Stomach smooth muscle (tissue), 2 donors: Measurements from ENCODE around the gene PSRC1.

Experiments used
- H3K27ac ChIP-seq: one replicate; pipeline ENCODE4 v1.7.0; 2013; ENCODE audit warnings: mild to moderate bottlenecking, low read length, inconsistent platforms
- H3K27me3 ChIP-seq, 2 donors: one replicate each; pipeline ENCODE4 v1.7.0; 2013; ENCODE audit warnings: low read length in 2 of 2; ENCODE audit not compliant: insufficient read depth in 2 of 2, control insufficient read depth in 1 of 2
- H3K36me3 ChIP-seq, 2 donors: one replicate each; pipeline ENCODE4 v1.7.0; 2013; ENCODE audit warnings: low read length in 2 of 2; ENCODE audit not compliant: control insufficient read depth in 2 of 2, insufficient read depth in 2 of 2
- H3K4me1 ChIP-seq: one replicate; pipeline ENCODE4 v1.7.0; 2013; ENCODE audit warnings: low read length; ENCODE audit not compliant: control insufficient read depth, insufficient read depth
- H3K4me3 ChIP-seq, 2 donors: one replicate each; pipeline ENCODE4 v1.7.0; 2013; ENCODE audit warnings: low read length in 2 of 2
- H3K9ac ChIP-seq, 2 donors: one replicate each; pipeline ENCODE4 v1.7.0; 2013; ENCODE audit warnings: low read length in 2 of 2, mild to moderate bottlenecking in 1 of 2
- H3K9me3 ChIP-seq, 2 donors: one replicate each; pipeline ENCODE4 v1.7.0; 2013; ENCODE audit warnings: low read length in 2 of 2; ENCODE audit not compliant: control insufficient read depth in 2 of 2
- donor health status: healthy.
- donor health status: Pancreatic carcinoma.

Gene PSRC1

GRCh38 chr1:109241344-109241743, 41.6 kb downstream of the PSRC1 start:
- Histone ChIP-seq H3K4me3 (no peak overlapping the region), H3K9ac (no peak overlapping the region), H3K36me3 (peaks cover 20 to 25% of the 10 kb centered on the region in 2 donors), H3K4me1 (peaks cover 23% of the 10 kb centered on the region), H3K27me3 (peaks cover 0 to 10% of the 10 kb centered on the region in 2 donors), H3K27ac (no peak overlapping the region), H3K9me3 (no peaks in the 10 kb centered on the region)

GRCh38 chr1:109240158-109241152, 42.5 kb downstream of the PSRC1 start:
- peaks cover 0 to 10% of the 10 kb centered on the region in 2 donors for H3K27me3 ChIP-seq
- H3K36me3 ChIP-seq, result peaks cover 29 to 34% of the 10 kb centered on the region in 2 donors
- no peaks in the 10 kb centered on the region for H3K9me3 ChIP-seq
- peak overlapping the region; percentile 58 for H3K27ac ChIP-seq
- H3K4me1 ChIP-seq, result peaks cover 23% of the 10 kb centered on the region
- H3K4me3 ChIP-seq, result peak overlapping the region in 1 of 2 donors; percentile 47
- H3K9ac ChIP-seq, result peak overlapping the region in 1 of 2 donors; percentile 13

GRCh38 chr1:109239409-109240068, 43.4 kb downstream of the PSRC1 start:
- Histone ChIP-seq H3K9ac (no peak overlapping the region), H3K4me1 (peaks cover 23% of the 10 kb centered on the region), H3K9me3 (no peaks in the 10 kb centered on the region), H3K27me3 (peaks cover 0 to 8% of the 10 kb centered on the region in 2 donors), H3K27ac (peak overlapping the region; percentile 58), H3K4me3 (no peak overlapping the region), H3K36me3 (peaks cover 38 to 41% of the 10 kb centered on the region in 2 donors)

- H3K36me3 ChIP-seq, result peaks cover 38 to 44% of the 10 kb centered on the region in 2 donors
- no peak overlapping the region for H3K27ac ChIP-seq
- no peaks in the 10 kb centered on the region for H3K9me3 ChIP-seq
- H3K9ac ChIP-seq, result no peak overlapping the region
- peaks cover 23% of the 10 kb centered on the region for H3K4me1 ChIP-seq
- H3K4me3 ChIP-seq, result no peak overlapping the region
- peaks cover 0 to 8% of the 10 kb centered on the region in 2 donors for H3K27me3 ChIP-seq
Observed at GRCh38 chr1:109239047-109239408, 43.9 kb downstream of the PSRC1 start.

- peaks cover 38 to 44% of the 10 kb centered on the region in 2 donors for H3K36me3 ChIP-seq
Observed at GRCh38 chr1:109238382-109238781, 44.6 kb downstream of the PSRC1 start.

GRCh38 chr1:109237512-109237911, 45.4 kb downstream of the PSRC1 start:
- H3K27me3 ChIP-seq, result peaks cover 0 to 4% of the 10 kb centered on the region in 2 donors
- H3K9ac ChIP-seq, result no peak overlapping the region
- H3K4me1 ChIP-seq, result peaks cover 22% of the 10 kb centered on the region
- H3K27ac ChIP-seq, result no peak overlapping the region
- no peaks in the 10 kb centered on the region for H3K9me3 ChIP-seq
- peaks cover 41 to 47% of the 10 kb centered on the region in 2 donors for H3K36me3 ChIP-seq
- H3K4me3 ChIP-seq, result no peak overlapping the region

More at GRCh38 chr1:109238382-109238781, 44.6 kb downstream of the PSRC1 start:
- Histone ChIP-seq H3K4me1 (peaks cover 23% of the 10 kb centered on the region), H3K9me3 (no peaks in the 10 kb centered on the region), H3K9ac (no peak overlapping the region), H3K4me3 (no peak overlapping the region), H3K27ac (no peak overlapping the region), H3K27me3 (peaks cover 0 to 6% of the 10 kb centered on the region in 2 donors)

- Histone ChIP-seq H3K9me3 (no peaks in the 10 kb centered on the region), H3K36me3 (peaks cover 58 to 65% of the 10 kb centered on the region in 2 donors), H3K27ac (no peak overlapping the region)
Observed at GRCh38 chr1:109235137-109235536, 47.8 kb downstream of the PSRC1 start.

GRCh38 chr1:109231066-109231465, 51.9 kb downstream of the PSRC1 start:
- Histone ChIP-seq H3K27me3 (no peaks in the 10 kb centered on the region), H3K9me3 (no peaks in the 10 kb centered on the region), H3K4me1 (peaks cover 2% of the 10 kb centered on the region), H3K27ac (no peak overlapping the region), H3K36me3 (peaks cover 50 to 55% of the 10 kb centered on the region in 2 donors), H3K9ac (no peak overlapping the region), H3K4me3 (no peak overlapping the region)

More at GRCh38 chr1:109235137-109235536, 47.8 kb downstream of the PSRC1 start:
- Histone ChIP-seq H3K27me3 (no peaks in the 10 kb centered on the region), H3K4me1 (peaks cover 4% of the 10 kb centered on the region), H3K9ac (no peak overlapping the region), H3K4me3 (no peak overlapping the region)
